ENCODE results near the gene SLC25A18. TPM values are rescaled to one million over a fixed set of nuclear protein-coding genes. Genes with fewer than 3 reads are reported as not detected.
"Not testable (repeated sequence)": the region's sequence is repeated elsewhere in the genome, so short reads cannot be mapped to it uniquely, and the experiment has no call there.

Gene SLC25A18, protein sequence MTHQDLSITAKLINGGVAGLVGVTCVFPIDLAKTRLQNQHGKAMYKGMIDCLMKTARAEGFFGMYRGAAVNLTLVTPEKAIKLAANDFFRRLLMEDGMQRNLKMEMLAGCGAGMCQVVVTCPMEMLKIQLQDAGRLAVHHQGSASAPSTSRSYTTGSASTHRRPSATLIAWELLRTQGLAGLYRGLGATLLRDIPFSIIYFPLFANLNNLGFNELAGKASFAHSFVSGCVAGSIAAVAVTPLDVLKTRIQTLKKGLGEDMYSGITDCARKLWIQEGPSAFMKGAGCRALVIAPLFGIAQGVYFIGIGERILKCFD
- not detected in 2 replicates for total RNA-seq

DNA sequence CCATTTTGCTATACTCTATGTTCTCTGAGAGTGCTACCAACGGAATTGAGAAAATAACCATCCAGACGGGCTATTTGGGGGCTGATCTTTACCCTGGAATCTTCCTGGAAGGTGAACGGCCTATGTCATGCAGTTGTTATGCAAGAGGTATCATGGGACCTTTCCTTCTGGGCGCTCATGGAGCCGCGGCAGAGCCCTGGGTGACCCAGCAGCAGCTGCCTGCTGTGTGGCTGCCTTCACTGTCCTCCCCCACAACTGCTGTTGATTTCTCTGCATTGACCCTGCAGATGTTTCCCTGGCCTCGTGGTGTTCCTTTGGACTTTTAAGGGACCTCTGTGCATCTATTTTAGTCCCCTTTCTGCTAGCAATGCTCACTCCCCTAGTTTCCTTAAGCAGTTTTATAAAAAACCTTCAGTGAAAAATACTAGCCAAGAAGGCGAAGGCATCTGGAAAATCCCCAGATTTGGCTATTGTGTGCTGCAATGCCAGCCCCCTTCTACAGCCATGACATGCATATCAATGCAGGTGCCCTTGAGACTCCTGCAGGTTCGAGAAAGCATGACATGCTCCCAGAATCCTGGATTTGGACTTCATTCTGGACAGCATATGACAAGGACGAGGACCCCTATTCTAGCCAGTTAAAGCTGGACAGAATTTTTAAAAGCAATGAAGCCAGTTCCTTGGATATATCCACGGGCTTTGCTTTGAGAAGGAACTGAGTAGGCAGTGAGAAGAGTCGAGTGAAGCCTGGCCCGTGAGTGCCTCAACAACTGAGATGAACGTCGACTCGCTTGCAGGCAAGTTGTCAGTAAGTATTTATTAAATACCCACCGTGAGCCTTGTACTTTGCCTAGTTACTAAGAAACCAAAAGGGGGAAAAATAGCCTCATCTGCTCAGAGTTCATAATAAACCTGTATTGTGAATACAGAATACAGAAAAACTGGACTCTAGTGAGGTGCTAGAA, at the start of gene SLC25A18:
Gene SLC25A18 (plus strand): TSS at position 593 of the 965 bp plus-strand sequence. CDS start 16,447 bp downstream, outside the sequence.
- intact Hi-C loops (cut with micrococcal nuclease) = no loop called here

- intact Hi-C loops (cut with micrococcal nuclease) = no loop called here
These were observed 49.7 kb upstream of the SLC25A18 start for GRCh38 chr22:17513612-17514011.

DNA sequence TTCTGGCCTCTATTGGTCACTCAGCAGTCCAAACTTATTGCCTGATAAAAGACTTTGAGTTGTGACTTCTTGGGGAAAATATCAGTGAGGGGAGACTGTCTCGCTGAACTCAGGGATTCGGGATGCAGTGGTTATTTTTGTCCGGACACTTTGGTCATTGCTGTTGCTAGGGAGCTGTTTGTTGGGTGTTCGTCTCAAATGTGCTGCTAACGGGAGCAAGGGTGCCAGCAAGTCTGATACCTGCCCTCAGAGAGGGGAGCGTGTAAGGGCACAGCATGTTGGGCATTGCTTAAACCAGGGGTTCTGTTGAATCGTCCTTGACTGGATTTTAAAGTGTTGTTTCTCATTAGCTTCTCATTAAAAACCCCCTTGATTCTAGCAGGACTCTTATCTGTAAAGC, 49.2 kb upstream of the SLC25A18 start:
- intact Hi-C loops (cut with micrococcal nuclease) = no loop called here

DNA sequence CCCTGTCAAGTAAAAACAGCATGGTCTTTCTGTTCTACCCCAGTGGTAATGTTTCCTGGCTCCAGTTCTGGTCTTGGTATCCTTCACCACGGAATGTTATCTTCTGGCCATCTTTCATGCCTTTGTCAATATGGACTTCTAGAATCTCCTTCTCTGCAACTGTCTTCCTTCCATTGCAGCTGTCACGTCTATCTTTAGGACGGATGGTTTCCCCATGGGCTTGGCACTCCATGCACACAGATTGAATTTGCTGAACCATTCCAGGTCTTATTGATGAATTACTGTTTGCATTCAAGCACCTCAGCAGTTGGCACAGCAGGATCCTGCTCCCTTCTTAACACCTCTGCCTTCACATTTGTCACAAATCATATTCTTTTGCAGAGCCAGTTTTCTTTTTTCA, 44.9 kb upstream of the SLC25A18 start:
- intact Hi-C loops (cut with micrococcal nuclease) = no loop called here

- intact Hi-C loops (cut with micrococcal nuclease) = not testable (repeated sequence)
These were observed 41.3 kb upstream of the SLC25A18 start for GRCh38 chr22:17521971-17522370.

GRCh38 chr22:17523925-17524324, 39.4 kb upstream of the SLC25A18 start:
- intact Hi-C loops (cut with micrococcal nuclease) = no loop called here

DNA sequence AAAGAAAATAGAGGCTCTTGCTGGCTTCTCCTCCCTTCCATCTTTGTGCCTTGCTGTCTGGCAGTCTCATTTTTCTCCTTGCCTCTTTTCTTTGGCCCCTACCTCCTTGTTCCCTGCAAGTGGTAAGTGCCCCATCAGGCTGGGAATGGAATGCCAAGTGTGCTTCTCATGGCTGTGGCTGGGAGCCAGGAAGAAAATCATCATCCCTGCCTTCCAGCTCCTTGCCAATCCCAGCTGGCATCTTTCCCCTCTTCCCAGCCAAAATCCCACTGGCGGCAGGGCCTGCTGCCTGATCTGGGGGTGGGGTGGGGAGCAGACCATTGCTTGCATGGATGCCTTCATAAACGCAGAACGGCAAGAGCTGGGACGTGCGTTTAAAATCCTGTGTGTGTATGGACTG, 27.0 kb upstream of the SLC25A18 start:
- intact Hi-C loops (cut with micrococcal nuclease) = no loop called here

DNA sequence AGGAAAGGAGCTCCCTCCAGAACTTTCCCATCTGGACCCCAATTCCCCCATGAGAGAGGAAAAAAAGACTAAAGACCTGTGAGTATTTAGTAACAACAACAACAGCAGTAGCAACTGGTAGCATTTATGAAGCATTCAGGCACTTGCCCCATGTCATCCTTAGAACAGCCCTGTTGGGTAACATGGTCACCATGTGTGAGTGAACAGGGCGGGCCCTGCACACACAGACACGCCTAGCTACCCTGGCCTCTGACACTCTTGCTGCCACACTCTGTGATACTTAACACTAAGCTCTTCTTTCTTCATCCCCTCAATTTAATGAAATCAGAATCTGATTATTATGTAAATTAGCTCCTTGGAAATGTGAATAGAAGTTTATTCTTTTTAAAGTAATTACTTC, 26.1 kb upstream of the SLC25A18 start:
- intact Hi-C loops (cut with micrococcal nuclease) = no loop called here

- intact Hi-C loops (cut with micrococcal nuclease) = no loop called here
These were observed 22.8 kb upstream of the SLC25A18 start for GRCh38 chr22:17540481-17540880.

GRCh38 chr22:17541476-17541875, 21.8 kb upstream of the SLC25A18 start:
- intact Hi-C loops (cut with micrococcal nuclease) = no loop called here

GRCh38 chr22:17542452-17542851, 20.8 kb upstream of the SLC25A18 start:
- intact Hi-C loops (cut with micrococcal nuclease) = no loop called here

GRCh38 chr22:17548010-17548755, 15.1 kb upstream of the SLC25A18 start:
- intact Hi-C loops (cut with micrococcal nuclease) = no loop called here

DNA sequence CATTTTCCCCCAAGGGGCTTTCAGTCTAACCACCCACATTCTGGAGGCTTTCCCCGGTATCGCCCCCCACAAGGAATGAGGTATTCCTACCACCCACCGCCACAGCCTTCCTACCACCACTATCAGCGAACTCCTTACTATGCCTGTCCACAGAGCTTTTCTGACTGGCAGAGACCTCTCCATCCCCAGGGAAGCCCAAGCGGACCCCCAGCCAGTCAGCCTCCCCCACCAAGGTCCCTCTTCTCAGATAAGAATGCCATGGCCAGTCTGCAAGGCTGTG, 14.6 kb upstream of the SLC25A18 start:
- intact Hi-C loops (cut with micrococcal nuclease) = no loop called here

GRCh38 chr22:17549183-17549582, 14.1 kb upstream of the SLC25A18 start:
- intact Hi-C loops (cut with micrococcal nuclease) = no loop called here

GRCh38 chr22:17549655-17550054, 13.6 kb upstream of the SLC25A18 start:
- intact Hi-C loops (cut with micrococcal nuclease) = no loop called here

DNA sequence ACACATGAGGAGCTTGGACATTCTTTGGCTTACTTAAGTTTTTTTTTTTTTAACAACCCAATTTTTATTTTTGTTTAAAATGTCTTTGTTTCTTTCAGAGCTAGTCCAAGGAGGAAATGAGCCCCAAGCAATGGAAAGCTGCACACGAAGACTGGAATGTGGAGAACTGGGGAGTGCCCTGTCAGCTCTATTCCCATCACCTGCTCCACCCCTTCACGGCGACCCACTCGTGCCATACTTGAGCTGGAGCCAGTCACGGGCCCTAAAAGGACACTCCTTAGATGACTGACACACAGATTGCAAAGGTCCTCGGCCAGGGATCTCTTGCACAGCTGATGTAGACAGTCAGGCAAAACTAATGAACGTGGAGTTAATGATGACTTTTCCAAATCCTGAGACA, 10.6 kb upstream of the SLC25A18 start:
- intact Hi-C loops (cut with micrococcal nuclease) = no loop called here

GRCh38 chr22:17554814-17555213, 8.5 kb upstream of the SLC25A18 start:
- intact Hi-C loops (cut with micrococcal nuclease) = no loop called here

DNA sequence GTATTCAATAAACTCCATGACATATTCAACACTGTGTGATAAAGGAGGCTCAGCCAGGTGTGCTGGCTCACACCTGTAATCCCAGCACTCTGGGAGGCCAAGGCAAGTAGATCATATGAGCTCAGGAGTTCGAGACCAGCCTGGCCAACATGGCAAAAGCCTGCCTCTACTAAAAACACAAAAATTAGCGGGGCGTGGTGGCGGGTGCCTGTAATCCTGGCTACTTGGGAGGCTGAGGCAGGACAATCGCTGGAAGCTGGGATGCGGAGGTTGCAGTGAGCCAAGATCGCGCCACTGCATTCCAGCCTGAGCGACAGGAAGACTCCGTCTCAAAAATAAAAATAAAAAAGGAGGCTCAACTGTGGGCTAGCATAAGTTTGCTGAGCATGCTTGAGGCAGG, 4.1 kb upstream of the SLC25A18 start:
- intact Hi-C loops (cut with micrococcal nuclease) = no loop called here

DNA sequence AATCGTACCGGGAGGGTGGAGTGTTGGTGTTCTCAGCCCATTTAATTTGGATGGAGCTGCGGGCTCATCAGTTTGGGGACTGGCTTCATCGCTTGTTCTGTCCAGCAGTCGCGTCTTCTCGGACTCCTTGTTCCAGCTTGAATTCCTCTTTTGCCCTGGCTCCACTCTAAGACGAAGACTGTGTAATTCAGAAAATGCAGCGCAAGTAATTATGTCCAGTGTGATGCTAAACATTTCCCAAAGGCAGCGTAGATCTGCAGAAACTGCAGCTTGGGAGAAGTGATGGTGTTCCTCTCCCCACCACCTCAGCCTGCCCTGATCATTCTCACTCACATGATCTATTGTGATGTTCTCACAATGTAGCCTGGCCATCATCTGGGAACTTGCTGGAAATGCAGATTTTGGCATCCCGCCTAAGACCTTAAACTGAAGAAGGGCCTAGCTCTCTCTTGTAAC, 666 bp downstream of the SLC25A18 start:
- intact Hi-C loops (cut with micrococcal nuclease) = no loop called here

GRCh38 chr22:17566016-17566687, 2.9 kb downstream of the SLC25A18 start:
- intact Hi-C loops (cut with micrococcal nuclease) = not testable (repeated sequence)

DNA sequence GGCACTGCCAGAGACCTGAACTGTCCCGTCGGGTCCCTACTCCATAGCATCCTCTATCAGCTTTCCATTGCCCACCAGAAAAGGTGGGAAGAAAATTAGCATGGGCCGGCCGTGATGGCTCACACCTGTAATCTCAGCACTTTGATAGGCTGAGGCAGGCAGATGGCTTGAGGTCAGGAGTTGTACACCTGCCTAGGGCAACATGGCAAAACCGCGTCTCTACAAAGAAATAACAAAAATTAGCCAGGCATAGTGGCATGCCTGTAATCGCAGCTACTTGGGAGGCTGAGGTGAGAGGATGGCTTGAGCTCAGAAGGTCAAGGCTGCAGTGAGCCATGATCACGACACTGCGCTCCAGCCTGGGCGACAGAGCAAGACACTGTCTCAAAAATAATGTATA, 3.5 kb downstream of the SLC25A18 start:
- intact Hi-C loops (cut with micrococcal nuclease) = no loop called here

Measured in T-helper 1 cell treated with Interleukin-12 subunit alpha and Interleukin-12 subunit beta and Interleukin-4 antibody, amounts not matched to agents 30 ng/mL and 1 ng/mL, for 36 hours (primary cell).